ENCODE data around the gene NPEPL1.

NPEPL1 gene

DNA sequence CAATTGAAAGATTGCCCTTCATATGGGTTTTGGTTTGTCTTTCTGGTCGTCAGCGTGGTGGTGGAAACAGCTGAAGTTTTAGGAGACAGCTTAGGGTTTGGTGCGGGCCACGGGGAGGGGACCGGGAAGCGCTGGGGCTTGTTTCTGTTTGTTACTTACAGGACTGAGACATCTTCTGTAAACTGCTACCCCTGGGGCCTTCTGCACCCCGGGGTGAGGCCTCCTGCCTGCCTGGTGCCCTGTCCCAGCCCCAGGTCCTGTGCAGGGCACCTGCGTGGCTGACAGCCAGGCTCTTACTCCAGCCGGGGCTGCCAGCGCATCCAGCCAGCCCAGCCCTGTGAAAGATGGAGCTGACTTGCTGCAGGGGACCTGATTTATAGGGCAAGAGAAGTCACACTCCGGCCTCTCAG lies 22.8 kb downstream of the NPEPL1 start:
- Histone ChIP-seq H3K4me3 (ENCODE audit: control insufficient read depth in 1 of 7, extremely low read depth in 1 of 7, insufficient read depth in 4 of 7, low read depth in 2 of 7, low read length in 6 of 7) (no peak overlapping the region), H3K27ac (ENCODE audit: insufficient read depth in 1 of 2, low read depth in 1 of 2, low read length in 2 of 2, poor library complexity in 1 of 2, severe bottlenecking in 2 of 2) (no peak overlapping the region), H3K27me3 (replicated peaks in 2 of 5; ENCODE audit: control insufficient read depth in 4 of 5, insufficient read depth in 5 of 5, low read length in 4 of 5) (no peaks in the 10 kb centered on the region), H3K9me3 (ENCODE audit: control extremely low read depth in 1 of 5, control insufficient read depth in 4 of 5, insufficient read depth in 2 of 5, low read depth in 1 of 5, low read length in 4 of 5) (no peaks in the 10 kb centered on the region), H3K36me3 (ENCODE audit: control insufficient read depth in 4 of 4, insufficient read depth in 4 of 4, low read length in 3 of 4) (peaks cover 0 to 2% (median 0%) of the 10 kb centered on the region in 4 experiments), H3K4me1 (ENCODE audit: control extremely low read depth in 1 of 4, control insufficient read depth in 4 of 4, insufficient read depth in 4 of 4, low read length in 3 of 4) (no peaks in the 10 kb centered on the region)
- no peak for DNase-seq
- ChIA-PET POLR2A (no interaction called here), CTCF (no interaction called here)
- WGBS (ENCODE audit: insufficient coverage): 97% methylated on average over 10 of the region's 11 CpGs

DNA sequence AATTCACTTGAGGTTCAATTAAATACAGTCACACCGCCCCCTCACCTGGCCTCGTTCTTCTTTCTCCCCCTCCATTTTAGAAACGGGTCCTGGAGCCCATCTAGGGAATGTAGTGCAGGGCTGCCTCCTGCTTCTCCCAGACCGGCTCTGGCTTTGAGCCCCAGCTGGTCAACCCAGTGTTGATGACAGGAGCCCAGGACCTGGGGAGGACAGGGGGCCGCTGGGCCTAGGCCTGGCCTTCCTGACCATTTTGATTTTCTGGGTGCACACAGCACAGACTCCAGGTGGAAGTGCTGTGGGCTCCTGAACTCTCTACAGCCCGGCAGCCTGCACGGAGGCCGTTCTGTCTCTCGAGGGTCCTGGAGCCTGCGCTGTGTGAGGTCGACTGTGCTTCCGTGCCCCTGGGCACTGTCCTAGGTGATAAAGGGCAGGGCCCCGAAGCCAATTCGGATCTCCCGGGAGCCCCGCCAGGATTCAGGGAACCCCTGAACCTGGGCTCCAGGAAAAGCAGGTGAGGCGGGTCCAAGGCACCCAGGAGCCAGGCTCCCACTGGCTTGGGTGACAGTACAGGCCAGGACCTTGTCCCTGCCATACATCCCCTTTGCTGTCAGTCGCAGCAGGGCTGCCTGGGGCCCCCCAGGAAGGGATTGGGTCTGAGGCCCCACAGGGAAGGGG lies 23.3 kb downstream of the NPEPL1 start:
- no peaks in the 10 kb centered on the region for H3K9me3 ChIP-seq (ENCODE audit: control extremely low read depth in 1 of 5, control insufficient read depth in 4 of 5, insufficient read depth in 2 of 5, low read depth in 1 of 5, low read length in 4 of 5)
- WGBS (ENCODE audit: insufficient coverage): 99% methylated on average over 16 of the region's 18 CpGs
- ChIA-PET CTCF (no interaction called here), POLR2A (no interaction called here)
- no peak for DNase-seq
- H3K27me3 ChIP-seq (replicated peaks in 2 of 5; ENCODE audit: control insufficient read depth in 4 of 5, insufficient read depth in 5 of 5, low read length in 4 of 5): peaks cover 0 to 4% (median 0%) of the 10 kb centered on the region in 5 experiments
- no peak overlapping the region for H3K27ac ChIP-seq (ENCODE audit: insufficient read depth in 1 of 2, low read depth in 1 of 2, low read length in 2 of 2, poor library complexity in 1 of 2, severe bottlenecking in 2 of 2)
- H3K4me1 ChIP-seq (ENCODE audit: control extremely low read depth in 1 of 4, control insufficient read depth in 4 of 4, insufficient read depth in 4 of 4, low read length in 3 of 4): no peaks in the 10 kb centered on the region
- peaks cover 0 to 2% (median 0%) of the 10 kb centered on the region in 4 experiments for H3K36me3 ChIP-seq (ENCODE audit: control insufficient read depth in 4 of 4, insufficient read depth in 4 of 4, low read length in 3 of 4)
- H3K4me3 ChIP-seq (ENCODE audit: control insufficient read depth in 1 of 7, extremely low read depth in 1 of 7, insufficient read depth in 4 of 7, low read depth in 2 of 7, low read length in 6 of 7): no peak overlapping the region

DNA sequence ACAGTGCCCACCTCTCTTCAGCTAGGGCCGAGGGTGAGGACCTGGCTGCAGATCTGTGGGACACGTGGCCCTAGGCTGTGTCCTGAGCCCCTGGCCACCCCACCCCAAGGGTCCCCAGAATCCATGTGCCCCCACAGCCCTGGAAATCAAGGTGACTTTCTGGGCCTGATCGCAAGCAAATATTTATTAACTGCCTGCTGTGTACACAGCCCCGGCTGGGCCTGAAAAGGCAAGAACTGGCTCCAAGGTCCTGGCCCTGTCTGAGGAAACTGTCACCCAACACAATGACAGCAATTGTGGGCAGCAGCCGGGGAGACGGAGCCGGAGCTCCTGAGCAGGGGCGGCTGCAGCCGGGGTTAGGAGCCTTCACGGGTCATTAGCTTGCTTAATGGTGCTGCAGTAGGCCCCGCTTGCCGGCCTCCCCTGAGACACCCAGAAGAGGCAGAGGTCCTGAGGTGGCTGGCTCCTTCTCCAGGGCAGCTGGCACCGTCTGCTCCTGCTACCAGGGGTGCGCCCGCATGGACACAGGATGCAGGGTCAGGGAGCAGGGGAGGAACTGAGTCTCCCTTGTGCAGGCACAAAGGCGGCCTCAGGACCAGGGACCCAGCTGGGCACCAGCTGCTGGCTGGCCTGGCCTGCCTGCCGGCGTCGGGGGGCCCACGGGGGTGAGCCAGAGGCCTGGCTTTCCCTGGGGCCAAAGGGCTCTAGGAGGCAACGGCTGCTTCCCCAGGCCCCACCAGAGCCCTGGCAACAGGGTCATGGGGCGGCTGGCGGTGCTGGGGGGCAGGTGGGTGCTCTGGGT lies 24.1 kb downstream of the NPEPL1 start:
- peaks cover 0 to 7% (median 0%) of the 10 kb centered on the region in 5 experiments for H3K27me3 ChIP-seq (replicated peaks in 2 of 5; ENCODE audit: control insufficient read depth in 4 of 5, insufficient read depth in 5 of 5, low read length in 4 of 5)
- H3K4me1 ChIP-seq (ENCODE audit: control extremely low read depth in 1 of 4, control insufficient read depth in 4 of 4, insufficient read depth in 4 of 4, low read length in 3 of 4): no peaks in the 10 kb centered on the region
- 97% methylated on average over 23 of the region's 23 CpGs for WGBS (ENCODE audit: insufficient coverage)
- DNase-seq: no peak
- ChIA-PET POLR2A (no interaction called here), CTCF (no interaction called here)
- no peaks in the 10 kb centered on the region for H3K9me3 ChIP-seq (ENCODE audit: control extremely low read depth in 1 of 5, control insufficient read depth in 4 of 5, insufficient read depth in 2 of 5, low read depth in 1 of 5, low read length in 4 of 5)
- H3K36me3 ChIP-seq (ENCODE audit: control insufficient read depth in 4 of 4, insufficient read depth in 4 of 4, low read length in 3 of 4): peaks cover 0 to 2% (median 0%) of the 10 kb centered on the region in 4 experiments
- no peak overlapping the region for H3K27ac ChIP-seq (ENCODE audit: insufficient read depth in 1 of 2, low read depth in 1 of 2, low read length in 2 of 2, poor library complexity in 1 of 2, severe bottlenecking in 2 of 2)
- H3K4me3 ChIP-seq (ENCODE audit: control insufficient read depth in 1 of 7, extremely low read depth in 1 of 7, insufficient read depth in 4 of 7, low read depth in 2 of 7, low read length in 6 of 7): no peak overlapping the region

DNA sequence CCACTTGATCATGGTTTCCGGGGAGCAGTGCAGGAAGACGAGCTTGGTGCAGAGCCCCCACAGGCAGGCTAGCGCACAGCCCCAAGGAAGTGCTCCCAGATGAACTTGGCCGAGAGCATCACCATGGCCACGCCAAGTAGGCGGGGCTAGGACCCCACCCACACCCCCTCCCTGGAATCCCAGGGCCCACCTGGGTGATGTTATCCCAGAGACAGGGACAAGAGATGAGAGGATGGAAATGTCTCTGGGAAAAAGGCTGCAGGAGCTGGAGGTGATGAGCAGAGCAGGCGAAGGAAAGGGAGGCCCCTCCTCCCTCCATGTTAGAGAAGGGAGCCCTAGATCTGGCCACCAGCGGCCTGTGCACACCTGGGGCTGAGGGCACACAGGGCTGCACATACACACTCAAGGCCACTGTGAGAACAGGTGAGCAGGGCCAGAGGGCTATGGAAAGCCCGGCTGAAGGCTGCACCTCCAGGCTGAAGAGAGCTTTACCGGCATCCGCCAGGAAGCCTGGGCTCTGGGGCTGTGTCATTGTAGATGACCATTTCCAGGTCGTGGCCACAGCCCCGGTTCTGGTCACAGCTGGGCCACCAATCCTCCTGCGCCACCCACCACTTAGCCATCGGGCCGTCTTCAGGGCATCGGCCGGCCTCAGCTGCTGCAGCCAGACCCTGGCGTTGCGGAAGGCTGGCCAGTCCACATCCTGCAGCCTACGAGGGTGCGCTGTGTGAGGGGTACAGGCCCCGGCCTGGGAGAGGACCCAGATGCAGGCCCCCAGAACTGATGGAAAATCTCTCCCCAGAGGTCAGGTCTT lies 24.9 kb downstream of the NPEPL1 start:
- Histone ChIP-seq H3K36me3 (ENCODE audit: control insufficient read depth in 4 of 4, insufficient read depth in 4 of 4, low read length in 3 of 4) (peaks cover 0 to 2% (median 0%) of the 10 kb centered on the region in 4 experiments), H3K9me3 (ENCODE audit: control extremely low read depth in 1 of 5, control insufficient read depth in 4 of 5, insufficient read depth in 2 of 5, low read depth in 1 of 5, low read length in 4 of 5) (no peaks in the 10 kb centered on the region), H3K27me3 (replicated peaks in 2 of 5; ENCODE audit: control insufficient read depth in 4 of 5, insufficient read depth in 5 of 5, low read length in 4 of 5) (peaks cover 0 to 15% (median under 1%) of the 10 kb centered on the region in 5 experiments), H3K4me1 (ENCODE audit: control extremely low read depth in 1 of 4, control insufficient read depth in 4 of 4, insufficient read depth in 4 of 4, low read length in 3 of 4) (no peaks in the 10 kb centered on the region), H3K4me3 (ENCODE audit: control insufficient read depth in 1 of 7, extremely low read depth in 1 of 7, insufficient read depth in 4 of 7, low read depth in 2 of 7, low read length in 6 of 7) (no peak overlapping the region), H3K27ac (ENCODE audit: insufficient read depth in 1 of 2, low read depth in 1 of 2, low read length in 2 of 2, poor library complexity in 1 of 2, severe bottlenecking in 2 of 2) (no peak overlapping the region)
- no peak for DNase-seq
- POLR2A ChIA-PET: no interaction called here
- CTCF ChIA-PET: no interaction called here
- 95% methylated on average over 19 of the region's 23 CpGs for WGBS (ENCODE audit: insufficient coverage)

DNA sequence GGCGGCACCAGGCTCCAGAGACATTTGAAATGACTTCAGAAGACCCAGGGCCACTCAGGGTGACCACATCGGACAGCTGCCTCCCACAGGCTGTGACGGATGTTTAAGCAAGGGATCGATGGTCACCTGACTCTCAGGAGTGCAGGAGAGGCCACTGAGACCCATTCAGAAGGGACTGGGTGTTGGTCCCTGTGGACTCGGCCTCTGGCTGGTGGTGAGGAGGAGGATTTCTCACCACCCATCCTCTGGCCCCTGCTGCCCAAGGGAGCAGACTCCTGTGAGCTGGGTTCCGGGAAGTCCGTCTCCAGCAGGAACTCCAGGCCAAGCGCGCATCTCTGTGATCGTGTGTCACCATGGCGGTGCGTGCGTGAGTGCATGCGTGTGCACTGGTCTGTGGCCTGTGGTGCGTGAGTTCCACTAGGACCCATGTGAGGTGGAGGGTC lies 25.5 kb downstream of the NPEPL1 start:
- Histone ChIP-seq H3K4me1 (ENCODE audit: control extremely low read depth in 1 of 4, control insufficient read depth in 4 of 4, insufficient read depth in 4 of 4, low read length in 3 of 4) (no peaks in the 10 kb centered on the region), H3K9me3 (ENCODE audit: control extremely low read depth in 1 of 5, control insufficient read depth in 4 of 5, insufficient read depth in 2 of 5, low read depth in 1 of 5, low read length in 4 of 5) (no peaks in the 10 kb centered on the region), H3K4me3 (ENCODE audit: control insufficient read depth in 1 of 7, extremely low read depth in 1 of 7, insufficient read depth in 4 of 7, low read depth in 2 of 7, low read length in 6 of 7) (no peak overlapping the region), H3K27ac (ENCODE audit: insufficient read depth in 1 of 2, low read depth in 1 of 2, low read length in 2 of 2, poor library complexity in 1 of 2, severe bottlenecking in 2 of 2) (no peak overlapping the region), H3K36me3 (ENCODE audit: control insufficient read depth in 4 of 4, insufficient read depth in 4 of 4, low read length in 3 of 4) (peaks cover 0 to 2% (median 0%) of the 10 kb centered on the region in 4 experiments), H3K27me3 (replicated peaks in 2 of 5; ENCODE audit: control insufficient read depth in 4 of 5, insufficient read depth in 5 of 5, low read length in 4 of 5) (peaks cover 0 to 22% (median 5%) of the 10 kb centered on the region in 5 experiments)
- no peak for DNase-seq
- 95% methylated on average over 15 of the region's 15 CpGs for WGBS (ENCODE audit: insufficient coverage)
- POLR2A ChIA-PET: no interaction called here
- CTCF ChIA-PET: no interaction called here

DNA sequence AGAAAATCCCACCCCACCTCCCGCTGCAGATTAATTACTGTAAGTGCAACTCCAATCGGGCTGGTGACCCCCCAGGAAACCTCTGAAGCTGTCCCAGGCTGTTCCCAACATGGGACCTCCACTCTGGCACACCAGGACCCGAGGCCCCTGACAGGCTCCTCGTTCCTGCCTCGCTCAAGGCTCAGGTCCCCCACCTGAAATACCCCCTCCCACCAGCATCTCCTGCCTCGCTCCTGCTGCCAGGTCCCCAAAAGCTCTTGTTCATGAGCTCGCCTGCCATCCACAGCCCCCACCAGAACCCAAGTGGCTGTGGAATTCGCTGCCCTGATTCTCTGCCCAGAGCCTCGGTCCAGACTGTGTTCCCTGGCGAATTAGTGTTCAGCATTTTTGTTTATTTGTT lies 26.1 kb downstream of the NPEPL1 start:
- Histone ChIP-seq H3K27ac (ENCODE audit: insufficient read depth in 1 of 2, low read depth in 1 of 2, low read length in 2 of 2, poor library complexity in 1 of 2, severe bottlenecking in 2 of 2) (no peak overlapping the region), H3K4me1 (ENCODE audit: control extremely low read depth in 1 of 4, control insufficient read depth in 4 of 4, insufficient read depth in 4 of 4, low read length in 3 of 4) (no peaks in the 10 kb centered on the region), H3K36me3 (ENCODE audit: control insufficient read depth in 4 of 4, insufficient read depth in 4 of 4, low read length in 3 of 4) (peaks cover 0 to 2% (median 0%) of the 10 kb centered on the region in 4 experiments), H3K27me3 (replicated peaks in 2 of 5; ENCODE audit: control insufficient read depth in 4 of 5, insufficient read depth in 5 of 5, low read length in 4 of 5) (peaks cover 0 to 27% (median 7%) of the 10 kb centered on the region in 5 experiments), H3K9me3 (ENCODE audit: control extremely low read depth in 1 of 5, control insufficient read depth in 4 of 5, insufficient read depth in 2 of 5, low read depth in 1 of 5, low read length in 4 of 5) (no peaks in the 10 kb centered on the region), H3K4me3 (ENCODE audit: control insufficient read depth in 1 of 7, extremely low read depth in 1 of 7, insufficient read depth in 4 of 7, low read depth in 2 of 7, low read length in 6 of 7) (no peak overlapping the region)
- 92% methylated on average over 7 of the region's 10 CpGs for WGBS (ENCODE audit: insufficient coverage)
- ChIA-PET CTCF (no interaction called here), POLR2A (no interaction called here)
- no peak for DNase-seq
